Measurements from ENCODE around the gene CARD9.

DNA sequence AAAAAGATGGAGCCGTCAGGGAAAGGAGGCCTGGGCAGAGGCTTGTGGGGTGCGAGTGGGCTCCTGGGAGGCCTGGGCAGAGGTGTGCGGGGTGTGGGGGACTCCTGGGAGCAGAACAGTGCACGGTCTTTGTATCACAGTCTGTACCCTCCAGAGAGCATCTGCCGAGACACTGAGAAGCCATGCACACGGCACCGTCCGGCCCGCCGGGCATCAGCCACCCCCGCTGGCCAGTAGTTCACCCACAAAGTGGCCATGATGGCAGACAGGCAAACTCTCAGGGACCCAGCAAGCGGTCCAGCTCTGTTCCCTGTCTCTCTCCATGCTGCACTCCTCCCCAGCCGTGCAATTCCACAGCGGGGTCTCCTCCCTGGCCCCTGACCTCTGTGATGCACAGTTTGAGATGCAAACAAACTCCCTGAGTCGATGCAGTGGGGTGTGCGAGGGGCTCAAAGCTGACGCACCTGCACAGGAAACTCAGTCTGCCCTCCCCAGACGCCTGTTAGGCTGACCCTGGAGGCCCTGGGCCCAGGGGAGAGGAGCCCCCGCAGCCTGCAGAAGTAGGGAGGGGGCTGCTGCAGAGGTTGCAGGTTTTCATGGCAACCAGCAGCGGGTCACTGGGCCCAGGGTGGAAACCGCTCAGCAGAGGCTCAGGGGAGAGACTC lies 55.2 kb downstream of the CARD9 start:
- no peak for TF ChIP-seq POLR2A (IDR thresholded peaks at IDR 0.05)
- TF ChIP-seq, protein P1, sequence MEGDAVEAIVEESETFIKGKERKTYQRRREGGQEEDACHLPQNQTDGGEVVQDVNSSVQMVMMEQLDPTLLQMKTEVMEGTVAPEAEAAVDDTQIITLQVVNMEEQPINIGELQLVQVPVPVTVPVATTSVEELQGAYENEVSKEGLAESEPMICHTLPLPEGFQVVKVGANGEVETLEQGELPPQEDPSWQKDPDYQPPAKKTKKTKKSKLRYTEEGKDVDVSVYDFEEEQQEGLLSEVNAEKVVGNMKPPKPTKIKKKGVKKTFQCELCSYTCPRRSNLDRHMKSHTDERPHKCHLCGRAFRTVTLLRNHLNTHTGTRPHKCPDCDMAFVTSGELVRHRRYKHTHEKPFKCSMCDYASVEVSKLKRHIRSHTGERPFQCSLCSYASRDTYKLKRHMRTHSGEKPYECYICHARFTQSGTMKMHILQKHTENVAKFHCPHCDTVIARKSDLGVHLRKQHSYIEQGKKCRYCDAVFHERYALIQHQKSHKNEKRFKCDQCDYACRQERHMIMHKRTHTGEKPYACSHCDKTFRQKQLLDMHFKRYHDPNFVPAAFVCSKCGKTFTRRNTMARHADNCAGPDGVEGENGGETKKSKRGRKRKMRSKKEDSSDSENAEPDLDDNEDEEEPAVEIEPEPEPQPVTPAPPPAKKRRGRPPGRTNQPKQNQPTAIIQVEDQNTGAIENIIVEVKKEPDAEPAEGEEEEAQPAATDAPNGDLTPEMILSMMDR (IDR thresholded peaks at IDR 0.05), result no peak

Data from thyroid gland (tissue), 4 donors.